Epithelial cell of prostate (primary cell): ENCODE measurements around the gene PGM1.
A peak's percentile ranks its signal among the peaks of the same experiment; 100 is the strongest.

Source experiments
- DNase-seq: peaks from one replicate; pipeline ENCODE4 v3.0.0-alpha.2; 2011; ENCODE audit warnings: low read depth, low spot score
- H3K27ac ChIP-seq: fragments of 450-650 bp; 2 replicates; pipeline ENCODE4 v1.5.1; 2017; ENCODE audit warnings: mild to moderate bottlenecking

The PGM1 gene

DNA sequence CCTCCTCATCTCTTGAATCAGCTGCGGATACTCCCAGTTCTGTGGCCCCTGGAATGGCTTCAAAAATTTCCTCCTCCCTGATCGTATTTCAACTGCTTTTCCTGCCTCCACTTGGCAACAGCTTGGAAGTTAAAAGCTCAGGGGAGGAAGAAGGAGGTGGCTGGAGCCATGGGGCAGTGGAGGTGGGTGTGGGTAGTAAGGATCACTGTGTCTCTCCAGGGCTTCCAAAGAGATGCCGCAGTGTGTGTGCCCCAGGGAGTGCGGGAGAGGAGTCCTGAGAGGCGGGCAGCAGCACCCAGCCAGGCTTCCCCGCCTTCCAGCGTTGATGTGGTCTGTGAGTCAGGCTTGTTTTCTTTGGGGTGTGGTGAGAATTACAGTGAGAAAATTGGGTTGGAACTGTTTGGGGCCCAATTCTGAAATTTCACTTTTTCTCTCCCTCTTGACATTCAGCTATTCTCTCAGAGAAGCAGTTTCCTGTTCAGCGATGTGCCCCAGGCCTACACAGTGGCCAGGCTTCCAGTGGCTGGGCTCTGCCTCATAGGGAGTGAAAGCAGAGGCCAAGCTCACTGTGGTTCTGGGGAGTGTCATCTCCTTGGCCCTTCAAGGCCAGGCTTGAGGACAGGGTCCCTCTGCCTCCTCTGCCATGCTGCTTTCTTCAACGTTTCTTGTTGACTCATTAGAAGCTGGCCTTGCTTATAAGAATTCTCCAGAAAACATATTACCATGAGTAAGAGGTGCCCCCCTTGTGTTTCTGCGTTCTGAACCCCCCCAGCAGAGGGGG lies 69.0 kb downstream of the PGM1 start:
- peak overlapping the region; percentile 99 for H3K27ac ChIP-seq

DNA sequence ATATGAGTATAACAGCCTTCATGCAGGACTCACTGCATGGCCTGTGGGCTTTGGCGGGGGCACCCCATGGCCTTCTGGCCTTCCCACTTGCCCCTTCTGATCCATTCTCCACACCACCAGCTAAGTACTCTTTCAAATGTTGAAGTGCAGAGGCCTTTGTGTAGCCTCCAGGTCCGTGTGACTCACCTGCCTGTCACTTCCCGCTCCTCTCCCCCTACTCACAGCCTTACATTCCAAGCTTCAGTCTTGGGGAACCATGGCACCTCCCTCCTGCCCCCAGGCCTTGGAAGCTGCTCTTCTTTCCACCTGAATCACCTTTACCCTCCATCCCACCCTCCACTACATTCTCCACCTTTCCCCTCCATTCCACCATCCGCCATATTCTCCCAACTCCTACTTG lies 69.6 kb downstream of the PGM1 start:
- DNase-seq = peak; percentile 93
- peak overlapping the region; percentile 99 for H3K27ac ChIP-seq

More for the DNA sequence above, 69.0 kb downstream of the PGM1 start:
- DNase-seq = peak; percentile 68

DNA sequence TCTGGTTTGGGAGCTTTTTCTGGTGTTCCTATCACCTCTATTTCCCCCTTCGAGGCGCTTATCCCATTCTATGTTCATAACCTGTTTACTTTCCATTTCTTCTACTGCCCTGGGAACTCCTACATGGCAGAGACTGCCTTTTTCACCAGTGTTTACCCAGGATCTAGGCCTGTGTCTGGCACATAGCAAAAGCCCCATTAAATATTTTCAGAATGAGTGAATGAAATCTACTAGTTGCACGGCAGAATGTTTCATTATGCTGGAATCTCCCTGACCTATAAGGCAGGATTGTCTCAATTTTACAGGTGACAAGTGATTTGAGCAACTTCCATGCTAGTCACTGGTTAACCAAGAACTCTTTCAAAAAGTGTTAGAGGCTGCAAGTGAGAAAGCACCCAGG lies 70.1 kb downstream of the PGM1 start:
- H3K27ac ChIP-seq = peak overlapping the region; percentile 99
- DNase-seq = peak; percentile 80

DNA sequence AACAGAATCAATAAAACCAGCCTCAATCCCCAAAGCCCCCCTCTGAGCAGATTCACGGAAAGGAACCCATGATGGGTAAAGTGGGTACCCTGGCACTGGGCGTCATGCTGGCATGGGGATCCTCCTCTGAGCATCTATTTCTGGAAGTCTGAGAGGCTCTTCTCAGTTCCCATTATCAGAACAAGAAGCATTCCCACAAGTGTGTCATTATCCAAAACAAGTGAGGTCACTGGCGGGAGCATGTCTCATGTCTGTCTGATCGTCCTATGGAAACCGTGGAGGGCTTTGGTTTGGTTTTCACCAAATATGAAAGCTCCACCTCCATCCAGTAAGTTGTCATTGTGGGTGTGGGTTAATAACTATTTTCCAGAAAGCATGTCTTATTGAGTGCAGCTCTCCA lies 70.7 kb downstream of the PGM1 start:
- no peak for DNase-seq
- peak overlapping the region; percentile 99 for H3K27ac ChIP-seq

DNA sequence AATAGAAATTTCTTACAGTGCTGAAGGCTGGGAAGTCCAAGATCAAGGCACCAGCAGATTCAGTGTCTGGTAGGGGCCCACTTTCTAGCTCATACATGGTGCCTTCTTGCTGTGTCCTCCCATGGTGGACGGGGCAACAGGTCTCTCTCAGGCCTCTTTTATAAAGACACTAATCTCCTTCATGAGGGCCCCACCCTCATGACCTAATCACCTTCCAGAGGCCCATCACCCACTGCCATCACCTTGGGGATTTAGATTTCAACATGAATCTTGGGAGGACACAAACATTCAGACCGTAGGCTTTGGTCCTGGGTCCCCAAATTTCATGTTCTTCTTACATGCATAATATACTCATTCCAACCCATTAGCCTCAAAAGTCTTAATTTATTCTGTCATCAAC lies 71.5 kb downstream of the PGM1 start:
- no peak for DNase-seq
- H3K27ac ChIP-seq = no peak overlapping the region

DNA sequence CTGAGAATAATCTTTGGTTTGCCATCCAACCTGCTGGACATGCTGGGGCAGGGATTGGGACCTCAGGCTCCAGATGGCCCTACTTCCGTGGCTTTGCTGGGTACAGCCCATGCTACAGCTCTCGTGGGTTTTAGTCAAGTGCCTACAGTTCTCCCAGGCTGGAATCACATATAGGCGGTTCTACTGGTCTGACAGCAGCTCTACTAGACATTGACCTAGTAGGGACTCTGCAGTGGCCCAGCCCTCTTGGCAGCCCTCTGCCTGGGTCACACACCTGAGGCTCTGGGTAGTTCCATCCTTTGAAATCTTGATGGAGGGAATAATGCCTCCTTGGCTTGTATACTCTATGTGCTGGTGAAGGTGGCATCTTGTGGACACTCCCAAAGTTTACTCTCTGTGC lies 72.2 kb downstream of the PGM1 start:
- no peak overlapping the region for H3K27ac ChIP-seq
- DNase-seq = no peak

DNA sequence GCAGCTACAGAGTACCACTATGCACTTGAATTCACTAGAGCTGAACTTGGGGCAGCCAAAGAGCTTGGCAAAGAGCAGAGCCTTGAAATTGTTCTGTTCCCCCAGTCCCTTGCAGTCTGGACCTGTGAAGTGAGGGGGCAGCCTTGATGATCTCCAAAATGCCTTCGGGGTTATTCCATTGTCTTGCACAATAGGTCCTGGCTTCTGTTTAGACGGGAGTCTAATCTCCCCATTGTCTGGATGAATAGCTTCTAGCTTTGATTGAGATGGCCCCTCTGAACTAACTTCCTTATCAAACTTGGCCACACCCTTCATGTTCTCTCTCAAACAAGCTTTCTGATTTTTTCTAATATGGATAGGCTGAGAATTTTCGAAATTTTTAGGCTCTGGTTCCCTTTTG lies 72.6 kb downstream of the PGM1 start:
- H3K27ac ChIP-seq = no peak overlapping the region
- DNase-seq = no peak

DNA sequence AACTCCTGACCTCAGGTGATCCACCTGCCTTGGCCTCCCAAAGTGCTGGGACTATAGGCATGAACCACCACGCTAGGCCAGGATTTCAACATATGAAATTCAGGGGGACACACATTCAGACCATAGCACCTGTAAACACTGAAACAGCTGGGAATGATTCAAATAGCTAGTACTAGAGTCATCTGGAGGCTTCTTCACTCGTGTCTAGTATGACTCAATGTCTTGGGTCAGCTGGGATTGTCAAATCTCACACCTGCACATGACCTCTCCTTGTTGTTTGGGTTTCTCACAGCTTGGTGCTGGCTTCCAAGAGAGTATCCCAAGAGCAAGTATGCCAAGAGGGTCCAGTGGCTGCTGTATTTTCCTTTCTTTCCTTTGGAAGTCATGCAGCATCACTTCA lies 75.1 kb downstream of the PGM1 start:
- DNase-seq = no peak
- no peak overlapping the region for H3K27ac ChIP-seq

DNA sequence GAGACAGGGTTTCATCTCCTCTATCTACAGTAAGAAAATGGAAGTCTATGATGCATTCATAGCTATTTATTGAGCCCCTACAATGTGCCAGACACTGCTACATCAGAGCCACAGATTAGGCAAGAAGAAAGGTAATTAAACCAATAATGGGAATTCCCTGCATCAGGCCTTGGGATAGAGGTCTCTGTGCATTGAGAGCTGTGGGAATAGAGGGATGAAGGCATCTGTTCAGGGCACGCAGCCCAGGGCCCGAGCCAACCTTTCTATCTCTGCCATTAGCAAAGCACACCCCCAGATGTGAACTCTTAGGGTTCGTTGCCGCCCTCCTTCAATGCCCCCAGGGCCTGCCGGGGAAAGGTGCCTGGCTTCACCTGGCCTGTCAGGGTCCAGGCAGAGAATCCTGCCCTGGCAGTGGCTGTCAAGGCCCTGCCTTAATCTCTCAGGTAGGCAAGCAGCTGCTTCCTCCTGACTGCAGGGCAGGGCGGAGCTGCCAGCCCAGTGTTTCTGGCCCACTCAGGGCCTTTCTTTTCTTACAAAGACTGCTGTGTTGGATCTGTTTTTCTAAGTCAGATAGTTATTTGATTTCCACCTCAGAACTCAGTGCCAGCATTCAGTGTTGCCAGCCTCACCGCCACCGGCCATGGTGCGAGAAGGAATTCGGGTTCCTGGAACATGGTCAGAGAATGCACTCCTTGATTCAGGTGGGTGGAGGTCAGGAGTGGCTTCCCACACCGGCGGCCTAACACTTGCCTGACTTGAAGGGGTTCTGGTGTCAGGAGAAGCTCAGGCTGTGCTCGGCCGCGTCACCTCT lies 76.1 kb downstream of the PGM1 start:
- DNase-seq = no peak
- peak overlapping the region; percentile 32 for H3K27ac ChIP-seq

DNA sequence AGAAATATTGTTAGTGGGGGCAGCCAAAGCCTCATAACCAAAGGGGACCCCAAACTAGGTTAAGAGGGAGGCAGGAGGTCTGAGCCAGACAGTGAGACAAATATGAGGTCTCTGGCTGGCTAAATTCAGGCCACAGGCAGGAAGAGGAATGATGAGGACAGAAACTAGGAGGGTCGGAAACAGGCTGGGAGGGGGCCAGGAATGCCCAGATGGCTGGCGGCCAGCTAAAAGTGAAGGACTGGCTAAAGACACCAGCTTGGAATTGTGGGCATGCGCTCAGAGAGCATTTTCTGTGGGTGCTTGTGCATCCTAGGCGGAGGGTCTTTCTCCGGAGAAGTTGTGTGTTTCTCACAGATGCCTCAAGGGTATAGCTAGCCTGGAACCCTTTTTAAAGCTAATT lies 77.0 kb downstream of the PGM1 start:
- no peak overlapping the region for H3K27ac ChIP-seq
- DNase-seq = no peak

DNA sequence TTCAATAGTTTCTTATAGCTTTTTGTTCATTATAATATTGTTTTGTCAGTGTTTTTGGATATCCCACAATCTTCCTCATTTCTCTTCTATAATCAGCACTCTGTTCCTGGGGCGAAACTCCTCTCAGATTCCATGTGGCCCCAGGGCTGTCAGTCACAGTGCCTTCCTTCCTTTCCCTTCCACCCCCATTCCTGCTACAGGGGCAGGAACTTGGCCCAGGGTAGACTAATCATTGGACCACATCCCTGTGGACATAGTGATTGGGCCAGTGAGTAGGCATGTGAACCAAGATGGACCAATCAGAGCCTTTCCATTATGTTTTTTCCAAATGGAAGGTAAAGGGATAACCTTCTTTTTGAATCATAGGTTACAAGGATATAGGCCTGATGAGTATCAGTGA lies 78.3 kb downstream of the PGM1 start:
- no peak for DNase-seq
- no peak overlapping the region for H3K27ac ChIP-seq

DNA sequence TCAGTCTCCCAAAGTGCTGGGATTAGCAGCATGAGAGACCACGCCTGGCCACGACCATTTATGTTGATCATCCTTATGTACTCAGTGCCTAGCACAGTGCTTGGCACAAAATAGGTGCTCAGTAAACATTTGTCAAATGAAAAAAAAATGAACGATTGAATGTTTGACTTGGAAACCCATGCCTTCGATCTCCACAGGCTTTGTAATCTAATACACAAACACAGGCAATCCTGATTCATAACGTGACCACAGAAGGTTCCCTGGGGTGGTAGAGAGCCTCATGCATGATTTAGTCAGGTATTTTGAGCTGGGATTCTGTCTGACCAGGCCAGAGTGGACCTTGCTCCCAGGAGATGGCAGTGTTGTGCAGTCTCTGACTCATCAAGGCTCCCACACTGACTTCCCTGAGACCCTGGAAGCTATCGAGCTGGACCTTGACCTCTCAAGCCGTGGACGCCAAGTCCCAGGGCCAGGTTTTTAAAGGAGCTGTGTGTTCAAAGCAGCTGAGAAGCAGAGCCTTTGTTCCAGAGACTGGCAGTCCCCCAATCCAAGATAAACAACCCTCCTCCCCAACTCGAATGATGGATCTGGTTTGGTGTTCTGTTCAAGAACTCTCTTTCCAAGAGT lies 81.1 kb downstream of the PGM1 start:
- H3K27ac ChIP-seq = no peak overlapping the region
- no peak for DNase-seq

DNA sequence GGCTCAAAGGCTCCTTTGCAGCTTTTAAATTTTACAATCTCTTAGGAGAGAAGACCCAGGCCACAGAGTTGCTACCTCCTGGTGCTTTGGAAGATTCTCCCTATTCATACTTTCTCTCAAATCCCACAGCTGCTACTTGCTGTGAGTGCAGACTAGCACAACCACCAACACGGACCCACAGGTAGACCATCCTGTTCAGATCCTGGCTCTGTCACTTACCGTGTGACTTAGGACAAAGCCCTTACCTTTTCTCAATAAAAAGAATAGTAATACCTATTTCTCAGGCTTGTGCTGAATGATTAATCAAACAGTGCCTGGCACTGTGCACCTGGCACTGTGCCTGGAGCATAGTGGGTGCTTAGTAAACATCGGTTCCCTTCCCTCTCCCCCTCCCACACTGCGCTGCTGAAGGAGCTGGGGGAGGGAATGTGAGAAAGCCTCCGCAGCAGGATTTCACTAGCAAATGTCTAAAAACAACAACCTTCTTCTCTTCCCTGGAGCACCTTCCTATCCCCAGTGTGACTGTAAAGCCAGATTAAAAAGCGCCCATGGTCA lies 81.7 kb downstream of the PGM1 start:
- no peak for DNase-seq
- no peak overlapping the region for H3K27ac ChIP-seq

DNA sequence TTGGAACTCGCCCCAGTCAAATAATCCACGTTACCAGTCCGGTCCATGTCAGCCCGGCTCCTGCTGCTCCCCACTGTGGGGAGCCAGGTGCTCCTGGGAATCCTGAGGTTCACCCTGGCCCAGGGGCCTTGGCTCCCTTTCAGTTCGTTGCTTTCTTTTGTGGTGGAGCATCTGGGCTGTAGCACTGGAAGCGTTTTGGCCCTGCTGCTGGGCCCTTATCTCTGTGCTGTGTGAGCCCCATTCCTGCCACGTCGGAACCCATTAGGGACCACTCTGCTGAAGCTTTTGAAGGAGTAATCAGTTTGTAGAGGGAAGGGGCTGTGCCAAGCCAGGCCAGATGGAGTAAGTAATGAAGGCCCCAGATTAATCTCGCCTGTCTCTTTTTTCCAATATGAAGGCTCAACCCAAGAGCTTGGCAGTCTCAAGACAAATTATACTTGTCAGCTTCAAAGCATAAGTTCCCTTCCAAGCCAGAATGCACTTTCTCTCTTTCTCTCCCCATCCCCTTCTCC lies 82.3 kb downstream of the PGM1 start:
- no peak overlapping the region for H3K27ac ChIP-seq
- no peak for DNase-seq

DNA sequence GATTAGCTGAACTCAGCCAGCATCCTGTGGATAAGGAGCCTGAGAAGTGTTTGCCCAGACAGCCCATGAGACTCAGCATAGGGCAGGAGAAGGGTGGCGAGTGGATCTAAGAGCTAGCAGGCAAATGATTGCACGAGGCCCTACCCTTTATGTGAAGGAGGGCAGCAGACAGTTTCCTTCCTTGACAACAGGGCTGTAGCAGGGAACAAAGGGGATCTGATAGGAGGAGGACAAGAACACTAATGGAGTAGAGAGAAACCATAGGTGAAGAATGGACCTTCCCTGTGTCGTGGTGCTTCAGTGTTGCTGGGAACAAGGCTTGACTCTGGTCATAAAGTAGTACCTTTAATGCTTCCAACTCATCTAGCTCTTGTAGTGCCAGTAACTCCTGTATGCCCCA lies 84.3 kb downstream of the PGM1 start:
- no peak for DNase-seq
- no peak overlapping the region for H3K27ac ChIP-seq

DNA sequence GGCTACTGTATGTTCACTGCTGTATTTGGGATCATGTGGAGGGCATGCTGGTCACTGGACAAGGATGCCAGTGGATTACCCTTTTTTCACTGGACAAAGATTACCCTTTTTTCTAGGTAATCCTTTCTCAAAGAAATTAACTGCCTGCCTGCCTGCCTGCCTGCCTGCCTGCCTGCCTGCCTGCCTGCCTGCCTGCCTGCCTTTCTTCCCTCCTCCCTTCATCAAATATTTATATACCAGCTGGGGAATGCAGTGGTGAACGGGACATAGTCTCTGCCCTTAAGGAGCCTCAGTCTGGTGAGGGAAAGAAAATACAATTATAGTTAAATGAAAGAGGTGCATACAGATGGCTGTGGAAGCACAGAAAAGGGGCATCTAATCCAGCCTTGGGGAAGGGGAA lies 85.0 kb downstream of the PGM1 start:
- no peak overlapping the region for H3K27ac ChIP-seq
- no peak for DNase-seq

DNA sequence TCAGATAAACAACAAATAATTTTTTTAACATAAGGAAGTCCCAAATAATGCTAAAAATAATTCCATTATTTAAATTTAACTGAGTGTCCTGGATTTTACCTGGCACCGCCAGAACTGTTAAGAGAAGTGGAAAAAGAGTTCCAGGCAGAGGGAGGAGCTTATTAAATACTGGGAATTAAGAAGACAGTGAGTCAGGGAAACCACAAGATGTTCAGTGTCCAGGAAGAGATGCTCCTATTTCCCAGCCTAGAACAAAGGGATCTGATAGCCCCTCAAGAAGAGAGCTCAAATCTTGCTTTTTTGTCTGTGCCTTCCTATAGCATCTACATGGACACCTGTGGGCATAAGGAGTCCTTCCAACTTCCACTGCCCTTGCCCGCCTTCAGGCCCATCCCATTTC lies 85.9 kb downstream of the PGM1 start:
- H3K27ac ChIP-seq = no peak overlapping the region
- DNase-seq = no peak

DNA sequence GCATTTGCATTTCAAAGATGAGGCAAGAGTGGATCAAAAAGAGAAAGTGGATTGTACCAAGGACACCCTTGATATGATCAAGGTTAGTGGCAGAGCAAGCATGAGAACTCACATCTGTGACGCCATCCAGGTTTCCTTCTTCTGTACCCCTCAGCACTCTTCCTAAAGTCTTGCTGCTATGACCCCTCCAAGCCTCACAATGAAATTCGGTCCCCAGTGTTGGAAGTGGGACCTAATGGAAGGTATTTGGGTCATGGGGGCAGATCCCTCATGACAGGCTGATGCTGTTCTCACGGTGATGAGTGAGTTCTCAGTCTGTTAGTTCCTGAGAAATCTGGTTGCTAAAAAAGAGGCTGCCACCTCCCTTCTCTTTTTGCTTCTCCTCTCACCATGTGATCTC lies 86.4 kb downstream of the PGM1 start:
- H3K27ac ChIP-seq = no peak overlapping the region
- DNase-seq = no peak

DNA sequence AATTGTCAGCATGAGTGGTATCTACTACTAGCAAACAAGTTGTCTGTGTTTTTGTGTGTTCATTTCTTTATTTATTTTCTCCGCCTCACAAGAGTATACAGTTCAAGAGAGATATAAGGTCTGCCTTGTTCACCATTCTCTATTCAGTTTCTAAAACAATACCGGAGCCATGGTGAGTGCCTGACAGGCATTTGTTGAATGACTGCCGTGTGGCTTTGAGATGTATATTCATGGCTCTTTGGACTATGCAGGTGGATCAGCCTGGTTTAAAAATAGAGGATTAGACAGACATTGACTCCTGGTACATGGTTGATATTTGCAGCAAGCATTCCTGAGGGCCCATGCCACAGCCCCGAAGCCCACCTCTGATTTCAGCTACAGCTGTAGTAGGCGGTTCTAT lies 89.7 kb downstream of the PGM1 start:
- no peak overlapping the region for H3K27ac ChIP-seq

DNA sequence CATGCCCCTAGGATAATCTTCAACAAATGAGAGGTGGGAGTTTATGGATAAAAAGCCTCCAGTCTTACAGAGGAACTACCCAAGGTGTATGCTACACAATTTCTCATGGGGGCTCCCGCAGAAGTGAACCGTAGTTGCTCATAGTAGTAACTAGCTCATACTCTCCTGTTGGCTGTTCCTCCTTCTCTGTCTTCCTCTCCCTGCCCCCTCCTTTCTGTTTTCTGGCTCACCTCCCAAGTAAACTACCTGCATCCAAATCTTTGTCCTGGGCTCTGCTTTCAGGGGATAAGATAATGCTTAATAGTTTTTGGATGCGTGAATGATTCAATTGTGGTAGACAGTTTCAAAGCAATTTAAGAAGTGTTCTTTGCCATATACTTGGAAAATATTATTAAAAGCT lies 90.5 kb downstream of the PGM1 start:
- DNase-seq = no peak
- H3K27ac ChIP-seq = no peak overlapping the region

More for the DNA sequence above, 89.7 kb downstream of the PGM1 start:
- DNase-seq = no peak

DNA sequence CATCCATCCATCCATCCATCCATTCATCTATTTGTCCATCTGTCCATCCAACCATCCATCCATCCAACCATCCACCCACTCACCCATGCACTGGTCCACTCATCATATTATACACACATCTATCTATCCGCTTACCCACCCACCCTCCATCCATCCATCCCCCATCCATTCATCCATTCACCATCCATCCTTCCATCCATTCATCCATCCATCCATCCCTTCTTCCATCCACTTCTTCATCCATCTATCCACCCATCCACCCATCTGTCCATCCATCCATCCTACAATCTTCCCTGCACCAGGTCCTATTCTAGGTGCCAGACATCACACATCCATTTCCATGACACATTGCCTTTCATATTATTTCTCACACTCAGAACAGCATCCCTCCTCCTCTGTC lies 93.5 kb downstream of the PGM1 start:
- no peak overlapping the region for H3K27ac ChIP-seq
- no peak for DNase-seq
